ENCODE data around the gene CYP2S1.

- no peak for TF ChIP-seq CTCF (IDR thresholded peaks at IDR 0.05)
- TF ChIP-seq POLR2A (IDR thresholded peaks at IDR 0.05), result no peak
These were observed 41.6 kb downstream of the CYP2S1 start for GRCh38 chr19:41234512-41235168.
